ENCODE results near the gene RORC.

- no peak for TF ChIP-seq EZH2phosphoT487 (IDR thresholded peaks at IDR 0.05; ENCODE audit: borderline replicate concordance, low read depth)
- TF ChIP-seq POLR2AphosphoS5 (IDR thresholded peaks at IDR 0.05; ENCODE audit: low read depth, low read length) = no peak
- TF ChIP-seq CHD2 (IDR thresholded peaks at IDR 0.05; ENCODE audit: low read length, partially characterized antibody) = no peak
- TF ChIP-seq, protein P1, sequence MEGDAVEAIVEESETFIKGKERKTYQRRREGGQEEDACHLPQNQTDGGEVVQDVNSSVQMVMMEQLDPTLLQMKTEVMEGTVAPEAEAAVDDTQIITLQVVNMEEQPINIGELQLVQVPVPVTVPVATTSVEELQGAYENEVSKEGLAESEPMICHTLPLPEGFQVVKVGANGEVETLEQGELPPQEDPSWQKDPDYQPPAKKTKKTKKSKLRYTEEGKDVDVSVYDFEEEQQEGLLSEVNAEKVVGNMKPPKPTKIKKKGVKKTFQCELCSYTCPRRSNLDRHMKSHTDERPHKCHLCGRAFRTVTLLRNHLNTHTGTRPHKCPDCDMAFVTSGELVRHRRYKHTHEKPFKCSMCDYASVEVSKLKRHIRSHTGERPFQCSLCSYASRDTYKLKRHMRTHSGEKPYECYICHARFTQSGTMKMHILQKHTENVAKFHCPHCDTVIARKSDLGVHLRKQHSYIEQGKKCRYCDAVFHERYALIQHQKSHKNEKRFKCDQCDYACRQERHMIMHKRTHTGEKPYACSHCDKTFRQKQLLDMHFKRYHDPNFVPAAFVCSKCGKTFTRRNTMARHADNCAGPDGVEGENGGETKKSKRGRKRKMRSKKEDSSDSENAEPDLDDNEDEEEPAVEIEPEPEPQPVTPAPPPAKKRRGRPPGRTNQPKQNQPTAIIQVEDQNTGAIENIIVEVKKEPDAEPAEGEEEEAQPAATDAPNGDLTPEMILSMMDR (IDR thresholded peaks at IDR 0.05) = no peak
- TF ChIP-seq, protein P2, sequence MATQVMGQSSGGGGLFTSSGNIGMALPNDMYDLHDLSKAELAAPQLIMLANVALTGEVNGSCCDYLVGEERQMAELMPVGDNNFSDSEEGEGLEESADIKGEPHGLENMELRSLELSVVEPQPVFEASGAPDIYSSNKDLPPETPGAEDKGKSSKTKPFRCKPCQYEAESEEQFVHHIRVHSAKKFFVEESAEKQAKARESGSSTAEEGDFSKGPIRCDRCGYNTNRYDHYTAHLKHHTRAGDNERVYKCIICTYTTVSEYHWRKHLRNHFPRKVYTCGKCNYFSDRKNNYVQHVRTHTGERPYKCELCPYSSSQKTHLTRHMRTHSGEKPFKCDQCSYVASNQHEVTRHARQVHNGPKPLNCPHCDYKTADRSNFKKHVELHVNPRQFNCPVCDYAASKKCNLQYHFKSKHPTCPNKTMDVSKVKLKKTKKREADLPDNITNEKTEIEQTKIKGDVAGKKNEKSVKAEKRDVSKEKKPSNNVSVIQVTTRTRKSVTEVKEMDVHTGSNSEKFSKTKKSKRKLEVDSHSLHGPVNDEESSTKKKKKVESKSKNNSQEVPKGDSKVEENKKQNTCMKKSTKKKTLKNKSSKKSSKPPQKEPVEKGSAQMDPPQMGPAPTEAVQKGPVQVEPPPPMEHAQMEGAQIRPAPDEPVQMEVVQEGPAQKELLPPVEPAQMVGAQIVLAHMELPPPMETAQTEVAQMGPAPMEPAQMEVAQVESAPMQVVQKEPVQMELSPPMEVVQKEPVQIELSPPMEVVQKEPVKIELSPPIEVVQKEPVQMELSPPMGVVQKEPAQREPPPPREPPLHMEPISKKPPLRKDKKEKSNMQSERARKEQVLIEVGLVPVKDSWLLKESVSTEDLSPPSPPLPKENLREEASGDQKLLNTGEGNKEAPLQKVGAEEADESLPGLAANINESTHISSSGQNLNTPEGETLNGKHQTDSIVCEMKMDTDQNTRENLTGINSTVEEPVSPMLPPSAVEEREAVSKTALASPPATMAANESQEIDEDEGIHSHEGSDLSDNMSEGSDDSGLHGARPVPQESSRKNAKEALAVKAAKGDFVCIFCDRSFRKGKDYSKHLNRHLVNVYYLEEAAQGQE (IDR thresholded peaks at IDR 0.05; ENCODE audit: low read depth, low read length) = no peak
- TF ChIP-seq YY1 (IDR thresholded peaks at IDR 0.05; ENCODE audit: low read depth) = no peak
- no peak for TF ChIP-seq SIN3A (IDR thresholded peaks at IDR 0.05; ENCODE audit: borderline replicate concordance, low read depth, low read length)
- TF ChIP-seq MXI1 (IDR thresholded peaks at IDR 0.05; ENCODE audit: low read depth, low read length) = no peak
- TF ChIP-seq SMC3 (IDR thresholded peaks at IDR 0.05; ENCODE audit: low read depth, low read length) = no peak
- no peak for TF ChIP-seq GABPA (IDR thresholded peaks at IDR 0.05; ENCODE audit: low read depth)
Measured at GRCh38 chr1:151801846-151802245, 29.8 kb downstream of the RORC start.

Data from SK-N-SH (cell line).